Endothelial cell of umbilical vein (primary cell): Measurements from ENCODE around the gene KCNK10. TPM values are rescaled to one million over a fixed set of nuclear protein-coding genes. Genes with fewer than 3 reads are reported as not detected.

ENCODE experiments used
- BruUV-seq: library from RNA; stranded (reverse); fragments of 400-500 nt; replicated peaks from 2 replicates; lab custom pipeline; 2021; lab: Mats Ljungman, UMichigan
- CTCF ChIA-PET: fragments of 300-600, 350-600 bp; sonication (Branson Sonifier 250); formaldehyde crosslinking; loops from one replicate; lab custom pipeline; 2021; ENCODE audit warnings: antibody characterized with exemption, inconsistent platforms; lab: Charles Lee
- POLR2A ChIA-PET: fragments of 300-600, 350-600 bp; sonication (Branson Sonifier 250); formaldehyde crosslinking; loops from one replicate; lab custom pipeline; 2021; ENCODE audit warnings: antibody characterized with exemption, inconsistent platforms; lab: Charles Lee
- DNase-seq: peaks from one replicate; pipeline ENCODE4 v3.0.0-alpha.2; 2011; ENCODE audit warnings: low read depth, low spot score
- FAIRE-seq: peaks from 2 replicates; lab custom pipeline; 2011; peaks lifted over from hg19 to GRCh38; lab: Jason Lieb, UNC
- H2AFZ ChIP-seq: 2 replicates; pipeline ENCODE4 v1.6.0; 2012; ENCODE audit warnings: low read depth, low read length, control low read depth, inconsistent platforms
- H3K27ac ChIP-seq: 2 replicates; pipeline ENCODE4 v1.5.1; 2011; ENCODE audit warnings: low read depth, mild to moderate bottlenecking, control low read depth, low read length, moderate library complexity; ENCODE audit not compliant: insufficient read depth
- H3K27me3 ChIP-seq, 2 experiments: 2 replicates each; pipeline versions ENCODE4 v1.6.0 to v1.6.1; 2011; ENCODE audit warnings: low read length in 2 of 2, mixed read lengths in 1 of 2; ENCODE audit not compliant: control insufficient read depth in 2 of 2, insufficient read depth in 2 of 2
- H3K36me3 ChIP-seq, 2 experiments: 2 replicates in 1 of 2; 3 replicates in 1 of 2; pipeline ENCODE4 v1.5.1; 2011; ENCODE audit warnings: low read length in 2 of 2, mild to moderate bottlenecking in 1 of 2, moderate library complexity in 1 of 2; ENCODE audit not compliant: control insufficient read depth in 2 of 2, insufficient read depth in 2 of 2; ENCODE audit errors: extremely low read depth in 1 of 2
- H3K4me1 ChIP-seq: 3 replicates; pipeline ENCODE4 v1.5.1; 2011; ENCODE audit warnings: mild to moderate bottlenecking, low read length; ENCODE audit not compliant: control insufficient read depth, insufficient read depth; ENCODE audit errors: extremely low read depth
- H3K4me2 ChIP-seq: 2 replicates; pipeline ENCODE4 v1.6.1; 2011; ENCODE audit warnings: low read length, control low read depth, mixed read lengths; ENCODE audit not compliant: insufficient read depth
- H3K4me3 ChIP-seq, 3 experiments: fragments of 200-600 bp in 1 of 3; sonication (generic), shearing (Covaris generic) in 1 of 3; replicated peaks in 1 of 3; 2 replicates each; pipeline ENCODE4 v1.5.1; 2011 to 2016; ENCODE audit warnings: control low read depth in 3 of 3, low read length in 3 of 3, mild to moderate bottlenecking in 2 of 3, inconsistent platforms in 1 of 3, low read depth in 1 of 3, moderate library complexity in 1 of 3; ENCODE audit not compliant: insufficient read depth in 1 of 3
- H3K79me2 ChIP-seq: 2 replicates; pipeline ENCODE4 v1.6.0; 2012; ENCODE audit warnings: low read length, inconsistent platforms; ENCODE audit not compliant: control insufficient read depth, insufficient read depth
- H3K9ac ChIP-seq: replicated peaks from 2 replicates; pipeline ENCODE3; 2011; ENCODE audit warnings: low read length, control low read depth; ENCODE audit not compliant: insufficient read depth; ENCODE audit errors: extremely low read depth
- H3K9me1 ChIP-seq: replicated peaks from 3 replicates; pipeline ENCODE4 v1.6.0; 2011; ENCODE audit warnings: mild to moderate bottlenecking, low read length; ENCODE audit not compliant: control insufficient read depth, insufficient read depth; ENCODE audit errors: extremely low read depth
- H3K9me3 ChIP-seq: replicated peaks from 2 replicates; pipeline ENCODE4 v1.5.1; 2012; ENCODE audit warnings: low read length, inconsistent platforms; ENCODE audit not compliant: control insufficient read depth, insufficient read depth
- H4K20me1 ChIP-seq: replicated peaks from 2 replicates; pipeline ENCODE3; 2011; ENCODE audit warnings: mild to moderate bottlenecking, low read length; ENCODE audit not compliant: control insufficient read depth, insufficient read depth; ENCODE audit errors: extremely low read depth
- CTCF ChIP-seq, 2 donors: IDR thresholded peaks; 1 replicate in 1 of 2; 2 replicates in 1 of 2; pipeline ENCODE4 v1.5.1; 2011; ENCODE audit warnings: low read length in 2 of 2, mild to moderate bottlenecking in 2 of 2, moderate library complexity in 2 of 2, control low read depth in 1 of 2, inconsistent platforms in 1 of 2, low read depth in 1 of 2; ENCODE audit not compliant: insufficient read depth in 1 of 2; ENCODE audit errors: extremely low read depth in 1 of 2
- EZH2 ChIP-seq: IDR thresholded peaks from 2 replicates; pipeline ENCODE4 v1.6.1; 2012; ENCODE audit warnings: borderline replicate concordance, low read depth, mild to moderate bottlenecking, moderate library complexity, low read length, inconsistent platforms; ENCODE audit not compliant: severe bottlenecking
- FOS ChIP-seq: IDR thresholded peaks from 2 replicates; pipeline ENCODE4 v1.6.1; 2011; ENCODE audit warnings: mild to moderate bottlenecking, low read length, moderate library complexity, borderline replicate concordance; ENCODE audit not compliant: insufficient read depth
- GATA2 ChIP-seq: IDR thresholded peaks from 2 replicates; pipeline ENCODE4 v1.7.0; 2011; ENCODE audit warnings: low read depth, mild to moderate bottlenecking, moderate library complexity, mixed read lengths, low read length; ENCODE audit not compliant: insufficient read length, insufficient read depth
- JUN ChIP-seq: IDR thresholded peaks from 2 replicates; pipeline ENCODE4 v1.6.1; 2011; ENCODE audit warnings: borderline replicate concordance, low read depth; ENCODE audit not compliant: insufficient read length, insufficient read depth
- MAX ChIP-seq: IDR thresholded peaks from 2 replicates; pipeline ENCODE4 v1.6.1; 2011; ENCODE audit not compliant: insufficient read depth, insufficient read length
- MYC ChIP-seq: IDR thresholded peaks from one replicate; pipeline ENCODE4 v1.6.1; 2011; ENCODE audit warnings: mild to moderate bottlenecking, low read depth, low read length
- POLR2A ChIP-seq: IDR thresholded peaks from 2 replicates; pipeline ENCODE4 v1.6.1; 2012; ENCODE audit warnings: low read depth, mild to moderate bottlenecking, control low read depth, low read length
- POLR2AphosphoS5 ChIP-seq: IDR thresholded peaks from 2 replicates; pipeline ENCODE4 v1.6.1; 2012; ENCODE audit warnings: low read depth, mild to moderate bottlenecking, control low read depth, low read length, moderate library complexity; ENCODE audit not compliant: insufficient read depth
- dilution Hi-C: fragments of 300-500 bp; cut with MboI; formaldehyde crosslinking; loops from one replicate; pipeline ENCODE4 v1.15.0; 2019; ENCODE audit warnings: low sequenced_read_pairs; ENCODE audit not compliant: extremely low pct_ligation_motif_present
- intact Hi-C: fragments of 100-400 bp; cut with micrococcal nuclease; formaldehyde crosslinking; loops from one replicate; pipeline ENCODE4 v1.10.0; 2022
- polyA plus RNA-seq, 4 experiments: library from polyadenylated mRNA; depleted of rRNA in 3 of 4; stranded (reverse) in 3 of 4; unstranded in 1 of 4; fragments of >200 nt; gene quantifications; 2 replicates each; pipeline versions ENCODE4 v1.2.1 to v1.2.3, GENCODE V29; 2011 to 2012; ENCODE audit warnings: missing spikeins in 1 of 4
- total RNA-seq: library from RNA; stranded (reverse); gene quantifications from 2 replicates; pipeline ENCODE4 v1.2.3, GENCODE V29; 2021

KCNK10 gene
- total and polyA plus RNA-seq, 2 donors (not counting 3 experiments of a cell fraction or from before 2014, with no cell fraction given): not detected

DNA sequence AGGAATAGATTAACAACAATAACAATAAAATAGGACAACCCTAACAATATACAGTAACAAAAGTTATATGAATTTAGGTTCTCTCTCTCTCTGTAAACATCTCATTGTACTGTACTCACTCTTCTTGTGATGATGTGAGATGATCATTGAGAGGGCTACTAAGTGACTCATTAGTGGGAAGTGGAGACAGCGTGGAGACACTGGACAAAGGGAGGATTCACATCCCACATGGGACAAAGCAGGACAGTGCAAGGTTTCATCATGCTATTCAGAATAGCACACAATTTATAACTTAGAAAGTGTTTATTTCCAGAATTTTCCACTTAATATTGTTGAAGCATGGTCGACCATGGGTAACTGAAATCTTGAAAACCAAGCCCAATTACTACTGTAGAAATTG, 36.4 kb upstream of the KCNK10 start:
- BruUV-seq: no TSS peak
- CTCF ChIA-PET: no interaction called here
- peaks cover 0 to 3% of the 10 kb centered on the region in 2 experiments for H3K27me3 ChIP-seq

DNA sequence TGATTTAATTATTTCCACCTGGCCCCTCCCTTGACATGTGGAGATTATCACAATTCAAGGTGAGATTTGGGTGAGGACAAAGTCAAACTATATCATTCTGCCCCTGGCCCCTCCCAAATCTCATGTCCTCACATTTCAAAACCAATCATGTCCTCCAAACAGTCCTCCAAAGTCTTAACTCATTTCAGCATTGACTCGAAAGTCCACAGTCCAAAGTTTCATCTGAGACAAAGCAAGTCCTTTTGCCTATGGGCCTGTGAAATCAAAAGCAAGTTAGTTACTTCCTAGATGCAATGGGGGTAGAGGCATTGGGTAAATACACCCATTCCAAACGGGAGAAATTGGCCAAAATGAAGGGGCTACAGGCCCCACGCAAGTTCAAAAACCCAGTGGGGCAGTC, 31.3 kb upstream of the KCNK10 start:
- dilution Hi-C loops: no loop called here

More for the DNA sequence above, 36.4 kb upstream of the KCNK10 start:
- DNase-seq: no peak
- H4K20me1 ChIP-seq: no peaks in the 10 kb centered on the region
- H2AFZ ChIP-seq: no peak overlapping the region
- TF ChIP-seq FOS (no peak), GATA2 (no peak), POLR2A (no peak), EZH2 (no peak), JUN (no peak)
- no peak overlapping the region for H3K4me2 ChIP-seq
- H3K9me3 ChIP-seq: no peaks in the 10 kb centered on the region
- H3K4me3 ChIP-seq: no peak overlapping the region
- FAIRE-seq: no peak
- H3K4me1 ChIP-seq: no peaks in the 10 kb centered on the region
- dilution Hi-C loops: no loop called here
- H3K27ac ChIP-seq: no peak overlapping the region
- intact Hi-C loops: no loop called here
- no peak overlapping the region for H3K9ac ChIP-seq
- POLR2A ChIA-PET: no interaction called here
- H3K79me2 ChIP-seq: no peaks in the 10 kb centered on the region
- H3K9me1 ChIP-seq: no peaks in the 10 kb centered on the region
- no peaks in the 10 kb centered on the region for H3K36me3 ChIP-seq

More for the DNA sequence above, 31.3 kb upstream of the KCNK10 start:
- ChIA-PET CTCF (no interaction called here), POLR2A (no interaction called here)
- DNase-seq: no peak
- H3K9me1 ChIP-seq: no peaks in the 10 kb centered on the region
- no peaks in the 10 kb centered on the region for H3K79me2 ChIP-seq
- BruUV-seq: no TSS peak
- no peak overlapping the region for H3K9ac ChIP-seq
- H3K9me3 ChIP-seq: no peaks in the 10 kb centered on the region
- intact Hi-C loops: no loop called here
- no peaks in the 10 kb centered on the region for H3K36me3 ChIP-seq
- no peak overlapping the region for H3K4me3 ChIP-seq
- H2AFZ ChIP-seq: no peak overlapping the region
- H3K4me2 ChIP-seq: no peak overlapping the region
- no peaks in the 10 kb centered on the region for H3K27me3 ChIP-seq
- no peaks in the 10 kb centered on the region for H4K20me1 ChIP-seq
- FAIRE-seq: no peak
- TF ChIP-seq POLR2A (no peak), CTCF (IDR thresholded peaks at IDR 0.05; ENCODE audit: extremely low read depth in 1 of 2, insufficient read depth in 1 of 2, low read depth in 1 of 2, low read length in 2 of 2) (no peak), JUN (no peak), POLR2AphosphoS5 (no peak), MAX (no peak), GATA2 (no peak), FOS (no peak), MYC (no peak), EZH2 (no peak)
- no peak overlapping the region for H3K27ac ChIP-seq
- no peaks in the 10 kb centered on the region for H3K4me1 ChIP-seq
